ENCODE data around the gene ZCCHC17.

DNA sequence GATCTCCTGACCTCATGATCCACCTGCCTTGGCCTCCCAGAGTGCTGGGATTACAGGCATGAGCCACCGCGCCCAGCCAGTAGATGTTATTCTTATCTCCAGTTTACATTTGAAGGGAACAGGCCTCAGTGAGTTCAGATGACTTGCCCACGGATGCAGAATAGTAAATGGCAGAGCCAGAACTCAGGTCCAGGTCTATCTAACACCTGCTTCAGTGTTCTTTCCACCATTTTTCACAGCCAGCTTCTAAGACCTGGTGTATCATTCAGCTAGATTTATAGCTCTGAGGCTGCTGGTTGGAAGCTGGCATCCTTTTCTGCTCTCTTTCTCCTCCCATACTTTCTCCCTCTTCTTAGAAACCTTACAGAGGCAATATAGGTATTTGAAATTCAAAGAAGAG lies 65.2 kb downstream of the ZCCHC17 start:
- TF ChIP-seq, protein P1, sequence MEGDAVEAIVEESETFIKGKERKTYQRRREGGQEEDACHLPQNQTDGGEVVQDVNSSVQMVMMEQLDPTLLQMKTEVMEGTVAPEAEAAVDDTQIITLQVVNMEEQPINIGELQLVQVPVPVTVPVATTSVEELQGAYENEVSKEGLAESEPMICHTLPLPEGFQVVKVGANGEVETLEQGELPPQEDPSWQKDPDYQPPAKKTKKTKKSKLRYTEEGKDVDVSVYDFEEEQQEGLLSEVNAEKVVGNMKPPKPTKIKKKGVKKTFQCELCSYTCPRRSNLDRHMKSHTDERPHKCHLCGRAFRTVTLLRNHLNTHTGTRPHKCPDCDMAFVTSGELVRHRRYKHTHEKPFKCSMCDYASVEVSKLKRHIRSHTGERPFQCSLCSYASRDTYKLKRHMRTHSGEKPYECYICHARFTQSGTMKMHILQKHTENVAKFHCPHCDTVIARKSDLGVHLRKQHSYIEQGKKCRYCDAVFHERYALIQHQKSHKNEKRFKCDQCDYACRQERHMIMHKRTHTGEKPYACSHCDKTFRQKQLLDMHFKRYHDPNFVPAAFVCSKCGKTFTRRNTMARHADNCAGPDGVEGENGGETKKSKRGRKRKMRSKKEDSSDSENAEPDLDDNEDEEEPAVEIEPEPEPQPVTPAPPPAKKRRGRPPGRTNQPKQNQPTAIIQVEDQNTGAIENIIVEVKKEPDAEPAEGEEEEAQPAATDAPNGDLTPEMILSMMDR (conservative IDR thresholded peaks at IDR 0.05), result no peak
- TF ChIP-seq EZH2 (IDR thresholded peaks at IDR 0.05; ENCODE audit: low read depth), result no peak

All from PC-9 (cell line).